ENCODE results near the gene PCDHGA6.
A peak's percentile ranks its signal among the peaks of the same experiment; 100 is the strongest.
"Not testable (repeated sequence)": the region's sequence is repeated elsewhere in the genome, so short reads cannot be mapped to it uniquely, and the experiment has no call there.

PCDHGA6 gene

GRCh38 chr5:141338538-141339306 is 35.0 kb upstream of the PCDHGA6 start, which contains the start of gene PCDHGA2:
Gene PCDHGA2 (plus strand): TSS chr5:141338760.
- Histone ChIP-seq H3K4me3 (peak within 1 kb of the TSS; percentile 31 to 38), H3K9me3 (peaks cover 0 to 96% (median 66%) of the 10 kb centered on the region in 3 donors), H3K27me3 (no peaks in the 10 kb centered on the region), H3K36me3 (peaks cover 0 to 22% (median 15%) of the 10 kb centered on the region in 3 donors), H3K27ac (no peak within 1 kb of the TSS), H3K4me1 (no peaks in the 10 kb centered on the region)
- peak; percentile 24 to 26 for TF ChIP-seq CTCF (IDR thresholded peaks at IDR 0.05)
- intact Hi-C loops (cut with DNase I; ENCODE audit: low total_unique reads): no loop called here
- DNase-seq: no peak

GRCh38 chr5:141340781-141341354 is 32.8 kb upstream of the PCDHGA6 start:
- H3K4me3 ChIP-seq; H3K27ac ChIP-seq; H3K4me1 ChIP-seq; H3K27me3 ChIP-seq; DNase-seq; intact Hi-C loops (cut with DNase I; ENCODE audit: low total_unique reads): not testable (repeated sequence)
- H3K36me3 ChIP-seq: peaks cover 0 to 24% (median 22%) of the 10 kb centered on the region in 3 donors
- peaks cover 6 to 99% (median 78%) of the 10 kb centered on the region in 3 donors for H3K9me3 ChIP-seq

- Histone ChIP-seq H3K4me3 (no peak overlapping the region), H3K36me3 (peaks cover 0 to 29% (median 24%) of the 10 kb centered on the region in 3 donors), H3K9me3 (peaks cover 6 to 100% (median 85%) of the 10 kb centered on the region in 3 donors), H3K27ac (no peak overlapping the region), H3K27me3 (no peaks in the 10 kb centered on the region), H3K4me1 (no peaks in the 10 kb centered on the region)
- DNase-seq: no peak
- TF ChIP-seq CTCF (IDR thresholded peaks at IDR 0.05): no peak
- intact Hi-C loops (cut with DNase I; ENCODE audit: low total_unique reads): no loop called here
These were observed 30.9 kb upstream of the PCDHGA6 start for GRCh38 chr5:141342773-141343172.

GRCh38 chr5:141343242-141343952 is 30.3 kb upstream of the PCDHGA6 start, which contains the start of gene PCDHGA3:
Gene PCDHGA3 (plus strand): TSS chr5:141343829. CDS start chr5:141344034, 205 bp downstream.
- H3K4me3 ChIP-seq: peak within 1 kb of the TSS; percentile 5 to 28
- peak in 1 of 2 experiments; percentile 10 for TF ChIP-seq CTCF (IDR thresholded peaks at IDR 0.05)
- peaks cover 6 to 99% (median 83%) of the 10 kb centered on the region in 3 donors for H3K9me3 ChIP-seq
- H3K4me1 ChIP-seq: no peaks in the 10 kb centered on the region
- intact Hi-C loops (cut with DNase I; ENCODE audit: low total_unique reads): no loop called here
- no peak within 1 kb of the TSS for H3K27ac ChIP-seq
- no peak for DNase-seq
- peaks cover 0 to 33% (median 24%) of the 10 kb centered on the region in 3 donors for H3K36me3 ChIP-seq
- no peaks in the 10 kb centered on the region for H3K27me3 ChIP-seq

GRCh38 chr5:141343953-141344463 is 29.7 kb upstream of the PCDHGA6 start:
- no peak for DNase-seq

More at GRCh38 chr5:141343953-141344463, 29.7 kb upstream of the PCDHGA6 start:
- no peaks in the 10 kb centered on the region for H3K4me1 ChIP-seq
- TF ChIP-seq CTCF (IDR thresholded peaks at IDR 0.05): no peak
- no peaks in the 10 kb centered on the region for H3K27me3 ChIP-seq
- no peak overlapping the region for H3K27ac ChIP-seq
- peaks cover 6 to 99% (median 81%) of the 10 kb centered on the region in 3 donors for H3K9me3 ChIP-seq
- H3K36me3 ChIP-seq: peaks cover 0 to 36% (median 27%) of the 10 kb centered on the region in 3 donors
- intact Hi-C loops (cut with DNase I; ENCODE audit: low total_unique reads): no loop called here
- peak overlapping the region; percentile 5 to 28 for H3K4me3 ChIP-seq
